SK-N-SH (cell line): ENCODE data around the gene REG1A. TPM values are rescaled to one million over a fixed set of nuclear protein-coding genes. Genes with fewer than 3 reads are reported as not detected.

ENCODE experiments used
- CTCF ChIA-PET: fragments of 300-600, 350-600 bp; formaldehyde crosslinking; extraction: SDS; loops from one replicate; lab custom pipeline; 2021; lab: Yijun Ruan, JAX
- POLR2A ChIA-PET: fragments of 350-600 bp; sonication (Branson Sonifier 250); formaldehyde crosslinking; extraction: SDS; loops from one replicate; lab custom pipeline; 2020; ENCODE audit warnings: antibody characterized with exemption, inconsistent platforms; lab: Yijun Ruan, JAX
- DNase-seq: peaks from one replicate; pipeline ENCODE4 v3.0.0; 2012
- H2AFZ ChIP-seq: fragments of 200-600 bp; sonication (generic); 2 replicates; pipeline ENCODE4 v1.8.1; 2016; ENCODE audit warnings: antibody characterized with exemption, mild to moderate bottlenecking, low read depth
- H3F3A ChIP-seq: fragments of 200-600 bp; sonication (generic); replicated peaks from 2 replicates; pipeline ENCODE3; 2016; ENCODE audit warnings: antibody characterized with exemption, mild to moderate bottlenecking; ENCODE audit not compliant: insufficient read depth
- H3K27ac ChIP-seq, 2 experiments: fragments of 200-500 bp in 1 of 2; fragments of 200-600 bp in 1 of 2; sonication (Bioruptor generic) in 1 of 2; sonication (generic), shearing (Covaris generic) in 1 of 2; 2 replicates each; pipeline versions ENCODE4 v1.5.1 to v1.6.1; 2014 to 2016; ENCODE audit warnings: low read depth in 2 of 2, inconsistent platforms in 1 of 2, low read length in 1 of 2, mild to moderate bottlenecking in 1 of 2, mixed read lengths in 1 of 2
- H3K27me3 ChIP-seq: fragments of 200-600 bp; sonication (generic), shearing (Covaris generic); 2 replicates; pipeline ENCODE4 v1.6.1; 2016; ENCODE audit warnings: mixed run types; ENCODE audit not compliant: insufficient read depth
- H3K36me3 ChIP-seq, 2 experiments: fragments of 200-500 bp in 1 of 2; fragments of 200-600 bp in 1 of 2; sonication (Bioruptor generic) in 1 of 2; sonication (generic) in 1 of 2; replicated peaks in 1 of 2; 2 replicates each; pipeline versions ENCODE3 to v1.5.1; 2014 to 2016; ENCODE audit warnings: low read length in 1 of 2, mild to moderate bottlenecking in 1 of 2; ENCODE audit not compliant: insufficient read depth in 2 of 2, control insufficient read depth in 1 of 2
- H3K4me1 ChIP-seq, 2 experiments: fragments of 200-500 bp in 1 of 2; fragments of 200-600 bp in 1 of 2; sonication (Bioruptor generic) in 1 of 2; sonication (generic), shearing (Covaris generic) in 1 of 2; 2 replicates each; pipeline versions ENCODE4 v1.5.1 to v1.6.1; 2014 to 2016; ENCODE audit warnings: low read depth in 1 of 2, low read length in 1 of 2, mixed run types in 1 of 2; ENCODE audit not compliant: insufficient read depth in 2 of 2, control insufficient read depth in 1 of 2
- H3K4me2 ChIP-seq: fragments of 200-600 bp; sonication (generic), shearing (Covaris generic); 2 replicates; pipeline ENCODE4 v1.6.1; 2017; ENCODE audit warnings: mixed run types
- H3K4me3 ChIP-seq, 2 experiments: fragments of 200-500 bp in 1 of 2; fragments of 200-600 bp in 1 of 2; sonication (Bioruptor generic) in 1 of 2; sonication (generic), shearing (Covaris generic) in 1 of 2; 2 replicates each; pipeline versions ENCODE4 v1.5.1 to v1.8.1; 2014 to 2016; ENCODE audit warnings: low read depth in 2 of 2, inconsistent platforms in 1 of 2, low read length in 1 of 2, mild to moderate bottlenecking in 1 of 2, mixed read lengths in 1 of 2, moderate library complexity in 1 of 2
- H3K79me2 ChIP-seq: fragments of 200-600 bp; sonication (generic); 2 replicates; pipeline ENCODE4 v1.8.1; 2017; ENCODE audit warnings: mild to moderate bottlenecking; ENCODE audit not compliant: insufficient read depth
- H3K9ac ChIP-seq: fragments of 200-600 bp; sonication (generic); 2 replicates; pipeline ENCODE4 v1.6.1; 2017; ENCODE audit warnings: mixed run types
- H3K9me2 ChIP-seq: fragments of 200-600 bp; sonication (generic); 2 replicates; pipeline ENCODE4 v1.6.1; 2017; ENCODE audit warnings: mixed run types
- H3K9me3 ChIP-seq: fragments of 200-600 bp; sonication (generic); 2 replicates; pipeline ENCODE4 v1.6.1; 2017; ENCODE audit warnings: mixed run types, mild to moderate bottlenecking, moderate library complexity
- H4K20me1 ChIP-seq: fragments of 200-600 bp; sonication (generic); 2 replicates; pipeline ENCODE4 v1.6.1; 2017; ENCODE audit warnings: mild to moderate bottlenecking, mixed run types; ENCODE audit not compliant: insufficient read depth
- EP300 ChIP-seq, 2 experiments: IDR thresholded peaks; 2 replicates each; pipeline versions ENCODE4 v1.4.0 to v1.6.1; 2012; ENCODE audit warnings: borderline replicate concordance in 1 of 2, low read depth in 1 of 2, low read length in 1 of 2
- EZH2phosphoT487 ChIP-seq: fragments of 200-600 bp; sonication (generic); IDR thresholded peaks from 2 replicates; pipeline ENCODE4 v1.6.1; 2017; ENCODE audit warnings: low read depth, mixed run types, mild to moderate bottlenecking, antibody characterized with exemption, moderate library complexity, borderline replicate concordance
- FOXJ3 ChIP-seq: sonication (generic); formaldehyde crosslinking; IDR thresholded peaks from 2 replicates; pipeline ENCODE4 v1.5.1; 2020; ENCODE audit warnings: mild to moderate bottlenecking, missing genetic modification reagents
- FOXM1 ChIP-seq: IDR thresholded peaks from 2 replicates; pipeline ENCODE4 v1.4.0; 2012; ENCODE audit warnings: low read depth, mild to moderate bottlenecking
- GABPA ChIP-seq: IDR thresholded peaks from 2 replicates; pipeline ENCODE4 v1.4.0; 2012; ENCODE audit warnings: low read depth, mild to moderate bottlenecking
- GATA2 ChIP-seq: sonication (generic); formaldehyde crosslinking; IDR thresholded peaks from 2 replicates; pipeline ENCODE4 v1.5.0; 2020; ENCODE audit warnings: mild to moderate bottlenecking, missing genetic modification reagents
- IRF3 ChIP-seq: fragments of 150-350 bp; IDR thresholded peaks from 2 replicates; pipeline ENCODE4 v1.6.1; 2016; ENCODE audit warnings: mild to moderate bottlenecking, low read depth, low read length
- JUND ChIP-seq: IDR thresholded peaks from 2 replicates; pipeline ENCODE4 v1.4.0; 2012
- NFIC ChIP-seq: IDR thresholded peaks from 2 replicates; pipeline ENCODE4 v1.4.0; 2012; ENCODE audit warnings: borderline replicate concordance
- NRF1 ChIP-seq: IDR thresholded peaks from 2 replicates; pipeline ENCODE4 v1.6.1; 2012; ENCODE audit warnings: low read depth, mild to moderate bottlenecking, low read length
- POLR2AphosphoS5 ChIP-seq: IDR thresholded peaks from 2 replicates; pipeline ENCODE4 v1.6.1; 2012; ENCODE audit warnings: low read depth, low read length
- RAD21 ChIP-seq: IDR thresholded peaks from 2 replicates; pipeline ENCODE4 v1.6.1; 2012; ENCODE audit warnings: mild to moderate bottlenecking, low read length
- RCOR1 ChIP-seq: fragments of 150-350 bp; IDR thresholded peaks from 2 replicates; pipeline ENCODE4 v1.6.1; 2017; ENCODE audit warnings: antibody characterized with exemption, low read length
- RFX5 ChIP-seq: IDR thresholded peaks from 2 replicates; pipeline ENCODE4 v1.6.1; 2012; ENCODE audit warnings: mild to moderate bottlenecking, improper control_type of control experiment, low read length
- RXRA ChIP-seq: IDR thresholded peaks from 2 replicates; pipeline ENCODE4 v1.4.0; 2012; ENCODE audit warnings: low read depth, mild to moderate bottlenecking, borderline replicate concordance
- SMC3 ChIP-seq: IDR thresholded peaks from 2 replicates; pipeline ENCODE4 v1.6.1; 2012; ENCODE audit warnings: low read depth, low read length, improper control_type of control experiment
- TAF1 ChIP-seq: IDR thresholded peaks from 2 replicates; pipeline ENCODE4 v1.6.1; 2012; ENCODE audit warnings: low read depth, mild to moderate bottlenecking, low read length, moderate library complexity, borderline replicate concordance
- USF1 ChIP-seq: IDR thresholded peaks from 2 replicates; pipeline ENCODE4 v1.4.0; 2012; ENCODE audit warnings: low read depth, borderline replicate concordance
- WGBS: methylation state at CpG from one replicate; pipeline ENCODE4 v1.1.6; 2017; ENCODE audit warnings: low lambda C conversion rate; 5-methylcytosine and 5-hydroxymethylcytosine counted together
- polyA plus RNA-seq, 3 experiments: library from polyadenylated mRNA; depleted of rRNA; stranded (reverse); fragments of >200 nt; gene quantifications; 2 replicates each; pipeline ENCODE4 v1.2.3, GENCODE V29; 2012
- TF ChIP-seq, protein P1 (sequence below): IDR thresholded peaks from 2 replicates; pipeline ENCODE4 v1.4.0; 2012; ENCODE audit warnings: low read depth, borderline replicate concordance

The REG1A gene
- polyA plus RNA-seq, 1 of the 3 experiments (the other 2 are of a cell fraction): not detected

DNA sequence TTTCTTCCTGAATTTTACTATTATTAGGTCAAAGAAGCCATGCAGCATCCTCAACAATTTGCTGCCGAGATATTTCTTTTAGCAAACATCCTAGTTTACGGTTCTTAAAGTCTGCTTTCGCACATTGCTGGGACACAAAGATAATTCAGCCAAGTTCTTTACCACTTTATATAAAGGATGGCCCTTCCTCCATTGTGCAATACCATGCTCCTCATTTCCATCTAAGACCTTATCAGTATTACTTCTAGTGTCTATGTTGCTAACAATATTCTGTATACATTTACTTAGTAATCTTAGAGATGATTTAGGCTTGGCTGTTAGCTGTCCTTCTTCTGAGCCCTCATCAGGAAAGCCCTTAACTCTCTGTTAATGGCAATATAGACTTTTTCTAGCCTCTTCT is 8.0 kb upstream of the REG1A start:
- Histone ChIP-seq H4K20me1 (no peaks in the 10 kb centered on the region), H2AFZ (no peak overlapping the region), H3K27ac (no peak overlapping the region), H3F3A (no peaks in the 10 kb centered on the region), H3K27me3 (no peaks in the 10 kb centered on the region), H3K4me1 (no peaks in the 10 kb centered on the region), H3K4me3 (no peak overlapping the region), H3K79me2 (no peaks in the 10 kb centered on the region), H3K4me2 (no peak overlapping the region), H3K36me3 (no peaks in the 10 kb centered on the region), H3K9me2 (no peaks in the 10 kb centered on the region), H3K9ac (no peak overlapping the region), H3K9me3 (no peaks in the 10 kb centered on the region)
- TF ChIP-seq NRF1 (no peak), EP300 (IDR thresholded peaks at IDR 0.05; ENCODE audit: borderline replicate concordance in 1 of 2, low read depth in 1 of 2, low read length in 1 of 2) (no peak), RXRA (no peak), FOXM1 (no peak), EZH2phosphoT487 (no peak), USF1 (no peak), JUND (no peak), GATA2 (no peak), TAF1 (no peak), RCOR1 (no peak), SMC3 (no peak), IRF3 (no peak), RFX5 (no peak), RAD21 (no peak), GABPA (no peak), FOXJ3 (CRISPR knock-in tag) (no peak), NFIC (no peak), POLR2AphosphoS5 (no peak)
- TF ChIP-seq, protein P1, sequence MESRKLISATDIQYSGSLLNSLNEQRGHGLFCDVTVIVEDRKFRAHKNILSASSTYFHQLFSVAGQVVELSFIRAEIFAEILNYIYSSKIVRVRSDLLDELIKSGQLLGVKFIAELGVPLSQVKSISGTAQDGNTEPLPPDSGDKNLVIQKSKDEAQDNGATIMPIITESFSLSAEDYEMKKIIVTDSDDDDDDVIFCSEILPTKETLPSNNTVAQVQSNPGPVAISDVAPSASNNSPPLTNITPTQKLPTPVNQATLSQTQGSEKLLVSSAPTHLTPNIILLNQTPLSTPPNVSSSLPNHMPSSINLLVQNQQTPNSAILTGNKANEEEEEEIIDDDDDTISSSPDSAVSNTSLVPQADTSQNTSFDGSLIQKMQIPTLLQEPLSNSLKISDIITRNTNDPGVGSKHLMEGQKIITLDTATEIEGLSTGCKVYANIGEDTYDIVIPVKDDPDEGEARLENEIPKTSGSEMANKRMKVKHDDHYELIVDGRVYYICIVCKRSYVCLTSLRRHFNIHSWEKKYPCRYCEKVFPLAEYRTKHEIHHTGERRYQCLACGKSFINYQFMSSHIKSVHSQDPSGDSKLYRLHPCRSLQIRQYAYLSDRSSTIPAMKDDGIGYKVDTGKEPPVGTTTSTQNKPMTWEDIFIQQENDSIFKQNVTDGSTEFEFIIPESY: no peak
- ChIA-PET POLR2A (no interaction called here), CTCF (no interaction called here)
- no peak for DNase-seq
- 39% methylated on average over 3 of the region's 3 CpGs for WGBS
